HuH-7 (cell line): ENCODE results near the gene MCC.

Experiments used
- DNase-seq: peaks from one replicate; pipeline ENCODE4 v3.0.0; 2011; ENCODE audit warnings: low spot score

The MCC gene

GRCh38 chr5:113106821-113107220, 381.4 kb downstream of the MCC start:
- DNase-seq = no peak

- DNase-seq = no peak
These were observed 382.5 kb downstream of the MCC start for GRCh38 chr5:113105693-113106280.

GRCh38 chr5:113103330-113103729, 384.9 kb downstream of the MCC start:
- DNase-seq = no peak

DNA sequence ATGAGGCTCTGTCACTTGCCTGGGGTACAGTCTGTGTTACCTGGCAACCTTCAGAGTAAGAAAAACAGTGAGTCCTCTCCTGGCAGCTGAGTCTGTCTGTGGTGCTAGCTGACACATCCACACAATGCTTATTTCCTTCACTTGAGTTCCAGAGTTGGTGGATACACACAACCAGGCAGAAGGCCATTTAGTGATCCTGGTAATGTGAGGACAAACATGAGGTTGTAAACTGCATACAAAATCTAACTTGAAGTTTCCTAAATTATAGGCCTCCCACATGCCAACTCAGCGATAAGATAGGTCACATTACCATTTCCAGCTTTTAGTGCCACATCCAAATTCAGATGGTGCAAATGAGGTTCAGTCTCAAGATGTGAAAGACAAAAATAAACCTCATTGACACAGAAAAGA, 386.1 kb downstream of the MCC start:
- DNase-seq = no peak

DNA sequence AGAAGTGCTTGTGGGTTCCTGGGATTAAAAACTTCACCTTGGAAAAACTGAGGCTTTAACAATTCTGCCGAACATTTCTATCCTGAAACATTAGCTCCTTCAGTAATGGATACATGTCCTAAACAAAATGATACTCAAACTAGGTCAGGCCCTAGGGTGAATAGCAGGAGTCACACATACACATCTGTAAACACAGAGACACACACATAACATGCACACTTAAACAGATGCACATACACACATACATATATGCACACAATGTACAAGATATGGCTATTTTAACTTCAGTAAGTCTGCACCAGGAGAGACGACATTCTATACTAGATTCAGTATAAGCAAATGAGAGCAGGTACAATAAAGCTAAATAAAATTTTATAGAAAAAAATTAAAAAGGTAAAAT, 387.3 kb downstream of the MCC start:
- no peak for DNase-seq

DNA sequence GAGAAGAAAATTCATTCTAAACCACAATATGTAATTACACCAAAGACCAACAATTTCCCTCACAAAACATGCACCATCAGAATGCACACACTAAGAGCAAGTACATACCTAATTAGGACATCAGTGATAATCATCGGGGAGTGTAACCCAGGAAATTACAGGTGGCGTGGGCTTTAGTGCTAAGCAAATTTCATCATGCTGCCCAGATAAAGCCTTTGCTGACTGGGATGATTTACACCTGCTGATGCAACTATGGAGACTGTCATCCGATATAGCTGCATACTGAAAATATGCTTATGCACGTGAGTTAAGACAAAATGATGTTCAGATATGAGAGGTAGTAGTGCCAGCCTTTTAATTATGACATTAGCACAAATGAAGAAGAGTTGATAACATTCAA, 388.4 kb downstream of the MCC start:
- DNase-seq = no peak

DNA sequence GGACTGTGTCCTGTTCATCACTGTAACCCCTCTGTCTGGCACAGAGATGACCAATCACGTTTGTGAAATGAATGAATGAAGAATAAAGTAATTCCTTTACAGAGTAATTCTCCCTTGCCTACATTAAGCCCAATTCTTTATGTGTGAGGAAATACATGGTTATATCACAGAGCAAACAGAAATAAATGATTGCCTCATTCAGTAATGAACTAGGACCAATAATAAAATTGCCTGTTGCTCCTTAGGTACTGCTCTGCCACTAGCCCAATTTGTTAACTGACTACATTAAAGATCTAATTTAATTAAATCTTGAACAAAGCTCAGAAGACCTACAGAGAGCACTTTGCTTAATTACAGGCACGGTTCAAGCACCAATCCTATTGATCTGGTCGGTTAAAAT, 389.9 kb downstream of the MCC start:
- no peak for DNase-seq

DNA sequence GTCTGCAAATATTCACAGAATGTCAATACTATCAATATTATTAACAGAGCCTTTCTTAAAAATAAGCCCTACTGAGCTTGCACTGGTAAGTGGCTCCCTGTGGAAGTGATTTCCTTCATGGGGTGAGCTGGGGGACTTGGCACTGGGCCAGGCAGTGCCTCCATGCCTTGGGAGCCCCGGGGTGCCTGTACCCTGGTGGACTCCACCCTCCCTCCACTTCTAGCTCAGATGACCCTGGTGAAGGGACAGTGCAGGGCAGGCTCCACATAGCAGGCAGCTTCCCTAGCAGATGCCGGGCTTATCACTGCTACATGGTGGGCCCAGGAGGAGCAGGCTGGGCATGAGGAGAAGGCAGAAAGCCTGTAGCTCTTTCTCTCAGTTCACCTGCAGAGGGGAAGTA, 392.4 kb downstream of the MCC start:
- DNase-seq = no peak

- no peak for DNase-seq
These were observed 394.7 kb downstream of the MCC start for GRCh38 chr5:113093558-113093957.

GRCh38 chr5:113092683-113093082, 395.6 kb downstream of the MCC start:
- no peak for DNase-seq

- DNase-seq = no peak
These were observed 396.6 kb downstream of the MCC start for GRCh38 chr5:113091622-113092021.

- DNase-seq = no peak
These were observed 397.7 kb downstream of the MCC start for GRCh38 chr5:113090336-113091106.

- no peak for DNase-seq
These were observed 398.5 kb downstream of the MCC start for GRCh38 chr5:113089653-113090335.

DNA sequence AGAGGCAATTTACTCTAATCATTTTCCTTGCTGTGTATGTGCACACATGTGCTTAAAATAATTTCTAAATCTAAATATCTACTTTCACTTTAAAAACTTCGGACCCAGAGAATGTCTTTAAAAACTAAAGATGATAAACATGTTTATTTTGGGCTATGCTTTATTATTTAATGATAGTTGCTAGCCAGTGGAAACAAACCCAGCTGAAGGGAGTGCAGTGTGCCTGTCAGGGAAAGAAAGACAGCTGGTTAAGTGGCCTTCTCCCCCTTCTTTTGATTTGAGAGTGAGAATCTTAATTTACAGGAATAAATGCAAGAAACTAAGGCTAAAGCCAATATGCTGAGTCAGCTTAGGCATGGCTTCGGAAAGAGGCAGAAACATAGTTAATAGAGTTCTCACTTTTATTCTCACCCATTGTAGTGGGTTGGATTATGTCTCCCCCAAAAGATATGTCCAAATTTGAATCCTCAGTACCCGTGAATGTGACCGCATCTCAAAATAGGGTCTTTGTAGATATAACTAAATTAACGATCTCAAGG, 400.2 kb downstream of the MCC start:
- DNase-seq = no peak

- DNase-seq = no peak
These were observed 402.3 kb downstream of the MCC start for GRCh38 chr5:113085880-113086409.

DNA sequence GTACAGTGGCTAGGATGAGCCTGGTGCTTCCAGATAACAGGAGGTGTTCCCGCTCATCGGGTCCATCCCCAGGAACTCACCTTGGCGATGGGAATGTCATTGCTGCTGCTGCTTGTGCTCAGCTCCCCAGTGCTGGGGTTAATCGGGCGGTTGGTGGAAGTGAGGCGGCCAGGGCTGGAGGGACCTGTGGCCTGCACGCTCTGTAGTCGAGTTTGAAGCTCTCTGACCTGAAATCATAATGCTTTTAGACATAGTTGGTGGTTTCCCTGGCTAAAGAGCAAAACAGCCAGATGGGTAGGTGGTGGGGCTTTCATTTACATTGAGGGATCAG, 403.2 kb downstream of the MCC start:
- no peak for DNase-seq

GRCh38 chr5:113084402-113085083, 403.7 kb downstream of the MCC start:
- no peak for DNase-seq

GRCh38 chr5:113083481-113083880, 404.8 kb downstream of the MCC start:
- DNase-seq = no peak

DNA sequence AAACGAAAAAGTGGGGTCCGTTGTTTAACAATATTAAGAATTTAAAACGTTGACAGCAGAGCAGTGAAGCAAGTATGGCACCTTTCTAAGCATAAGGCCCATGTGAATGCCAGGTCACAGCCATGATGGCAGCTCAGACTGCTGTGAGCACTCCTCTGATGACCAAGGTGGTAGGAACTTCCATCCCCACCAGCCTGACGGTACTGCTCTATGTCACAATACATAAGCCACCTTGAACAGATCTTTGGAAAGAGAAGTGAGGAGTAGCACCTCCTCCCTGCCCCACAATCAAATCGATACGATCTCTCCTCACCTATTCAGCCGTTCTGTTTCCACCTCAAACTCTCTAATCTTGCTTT, 405.7 kb downstream of the MCC start:
- no peak for DNase-seq

DNA sequence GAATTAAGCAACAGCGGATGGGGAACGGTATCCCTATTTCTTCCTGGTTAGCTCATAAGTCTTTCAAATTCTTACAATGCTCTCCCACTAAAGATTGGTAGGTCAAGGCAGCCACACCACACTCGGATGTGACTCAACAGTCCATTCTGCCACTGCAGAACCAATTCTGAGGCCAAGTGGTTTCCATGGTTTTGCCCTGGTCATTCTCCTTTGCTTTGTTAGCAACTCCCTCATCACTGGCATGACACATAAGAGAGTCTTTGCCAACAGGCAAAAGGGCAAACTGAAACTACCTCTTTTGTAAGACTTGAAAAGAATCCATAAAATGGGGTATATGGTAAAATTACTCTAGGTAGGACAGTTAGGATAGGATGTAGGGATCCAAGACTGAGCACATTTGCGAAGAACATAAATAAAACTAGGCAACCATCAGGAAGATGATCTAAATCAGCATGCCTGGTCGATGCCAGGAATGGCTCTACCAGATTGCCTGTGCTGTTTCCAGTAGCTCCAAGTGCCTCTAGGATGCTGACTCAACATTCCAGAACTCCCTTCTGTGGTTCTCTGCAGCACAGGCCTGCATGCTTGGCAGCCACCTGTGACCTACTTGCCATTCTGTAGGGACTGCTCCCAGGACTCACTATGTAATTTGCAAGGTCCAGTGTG, 406.2 kb downstream of the MCC start:
- no peak for DNase-seq

DNA sequence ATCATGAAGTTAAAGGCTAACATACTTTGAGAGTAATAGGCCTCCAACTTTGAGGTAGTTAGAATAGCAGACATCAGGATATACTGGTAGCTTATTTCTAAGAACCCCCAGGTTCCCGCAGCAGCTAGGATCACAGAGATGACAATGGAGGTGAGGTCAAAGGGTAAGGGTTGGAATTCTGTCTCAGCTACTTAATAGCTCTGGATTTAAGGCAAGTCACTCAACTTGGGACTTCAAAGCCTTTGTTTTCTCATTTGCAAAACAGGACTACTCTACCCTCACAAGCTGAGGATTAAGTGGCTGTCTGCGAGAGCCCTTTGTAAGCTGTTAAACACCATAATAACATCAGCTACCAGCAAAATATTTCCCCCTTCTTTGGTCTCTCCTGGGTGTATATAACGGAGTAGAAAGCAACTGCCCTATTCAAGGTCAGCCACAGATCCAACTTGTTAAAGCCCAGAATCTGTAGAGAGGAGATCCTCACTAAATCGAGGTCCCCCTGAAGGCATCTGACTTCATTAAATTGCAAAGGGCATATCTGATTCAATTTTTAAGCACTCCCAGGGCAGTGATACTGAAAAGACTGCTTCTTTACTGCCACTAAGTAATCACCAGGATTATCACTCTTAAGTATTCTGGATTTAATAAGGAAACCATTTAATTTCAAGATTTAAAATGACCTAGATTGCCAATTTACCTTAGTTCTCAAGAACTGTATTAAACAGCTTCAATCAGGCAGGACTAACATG, 407.0 kb downstream of the MCC start:
- DNase-seq = no peak
